ENCODE results near the gene GNAZ. TPM values are rescaled to one million over a fixed set of nuclear protein-coding genes. Genes with fewer than 3 reads are reported as not detected.
"Not testable (repeated sequence)": the region's sequence is repeated elsewhere in the genome, so short reads cannot be mapped to it uniquely, and the experiment has no call there.

Gene GNAZ
- polyA plus RNA-seq, 1 experiment, result 12.6 TPM

- CTCF ChIA-PET, result interaction anchor here (1.1 to 1.7 kb wide), 2 partner anchors 88 to 90 kb away, joined by 3 to 4 read pairs; no protein-coding TSS in a partner anchor
- POLR2A ChIA-PET, result no interaction called here
- TF ChIP-seq CTCF (IDR thresholded peaks at IDR 0.05; ENCODE audit: insufficient read depth, low read depth, low read length), result no peak
- DNase-seq (ENCODE audit: low read depth), result no peak
- Histone ChIP-seq H3K4me3 (ENCODE audit: low read depth, low read length) (no peak overlapping the region), H3K27me3 (ENCODE audit: control insufficient read depth, insufficient read depth, low read length) (peaks cover 3% of the 10 kb centered on the region), H3K36me3 (ENCODE audit: control insufficient read depth, insufficient read depth, low read length) (no peaks in the 10 kb centered on the region)
Measured at GRCh38 chr22:23047265-23047664, 23.1 kb upstream of the GNAZ start.

- no peak for DNase-seq (ENCODE audit: low read depth)
- POLR2A ChIA-PET, result interaction anchor here (0.6 kb wide), 1 partner anchor 8 kb away, joined by 5 read pairs; no protein-coding TSS in a partner anchor
- no peak for TF ChIP-seq CTCF (IDR thresholded peaks at IDR 0.05; ENCODE audit: insufficient read depth, low read depth, low read length)
- no peak overlapping the region for H3K4me3 ChIP-seq (ENCODE audit: low read depth, low read length)
- CTCF ChIA-PET, result interaction anchor here (0.9 to 1.7 kb wide), 2 partner anchors 36 to 90 kb away, joined by 3 to 4 read pairs; no protein-coding TSS in a partner anchor
- no peaks in the 10 kb centered on the region for H3K36me3 ChIP-seq (ENCODE audit: control insufficient read depth, insufficient read depth, low read length)
- peaks cover 3% of the 10 kb centered on the region for H3K27me3 ChIP-seq (ENCODE audit: control insufficient read depth, insufficient read depth, low read length)
Measured at GRCh38 chr22:23047742-23048141, 22.6 kb upstream of the GNAZ start.

- POLR2A ChIA-PET; H3K36me3 ChIP-seq (ENCODE audit: control insufficient read depth, insufficient read depth, low read length); H3K27me3 ChIP-seq (ENCODE audit: control insufficient read depth, insufficient read depth, low read length); DNase-seq (ENCODE audit: low read depth); H3K4me3 ChIP-seq (ENCODE audit: low read depth, low read length); CTCF ChIA-PET: not testable (repeated sequence)
Measured at GRCh38 chr22:23050546-23050945, 19.8 kb upstream of the GNAZ start.

- Histone ChIP-seq H3K27me3 (ENCODE audit: control insufficient read depth, insufficient read depth, low read length) (no peaks in the 10 kb centered on the region), H3K4me3 (ENCODE audit: low read depth, low read length) (no peak overlapping the region), H3K36me3 (ENCODE audit: control insufficient read depth, insufficient read depth, low read length) (no peaks in the 10 kb centered on the region)
- no peak for DNase-seq (ENCODE audit: low read depth)
- CTCF ChIA-PET, result no interaction called here
- POLR2A ChIA-PET, result no interaction called here
- TF ChIP-seq CTCF (IDR thresholded peaks at IDR 0.05; ENCODE audit: insufficient read depth, low read depth, low read length), result no peak
Measured at GRCh38 chr22:23053051-23053707, 17.1 kb upstream of the GNAZ start.

GRCh38 chr22:23053912-23054530 lies 16.3 kb upstream of the GNAZ start:
- CTCF ChIA-PET, result no interaction called here
- Histone ChIP-seq H3K36me3 (ENCODE audit: control insufficient read depth, insufficient read depth, low read length) (no peaks in the 10 kb centered on the region), H3K4me3 (ENCODE audit: low read depth, low read length) (no peak overlapping the region), H3K27me3 (ENCODE audit: control insufficient read depth, insufficient read depth, low read length) (no peaks in the 10 kb centered on the region)
- DNase-seq (ENCODE audit: low read depth), result no peak
- TF ChIP-seq CTCF (IDR thresholded peaks at IDR 0.05; ENCODE audit: insufficient read depth, low read depth, low read length), result no peak
- POLR2A ChIA-PET, result no interaction called here
